ENCODE measurements around the gene SLC13A5.

DNA sequence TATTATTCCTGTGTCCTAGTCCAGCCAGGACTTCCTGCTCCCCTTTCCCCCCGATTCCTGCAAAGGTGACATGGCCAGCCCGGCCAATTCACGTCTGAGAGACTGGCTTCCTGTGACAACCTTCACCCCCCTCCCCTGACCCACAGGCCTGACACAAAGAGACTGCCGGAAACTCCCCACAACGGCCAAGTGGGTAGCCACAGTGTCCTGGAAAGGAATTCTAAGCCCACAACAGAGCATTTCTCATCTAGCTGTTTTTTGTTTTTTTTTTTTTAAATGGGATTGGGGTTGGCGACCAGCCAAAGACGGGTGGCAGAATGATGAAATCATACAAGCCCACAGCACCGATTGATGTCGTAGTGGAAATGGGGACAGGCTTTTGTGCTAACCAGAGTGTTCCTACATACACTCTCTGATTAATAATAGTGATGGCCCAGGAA lies 39.9 kb upstream of the SLC13A5 start:
- TF ChIP-seq, protein P1, sequence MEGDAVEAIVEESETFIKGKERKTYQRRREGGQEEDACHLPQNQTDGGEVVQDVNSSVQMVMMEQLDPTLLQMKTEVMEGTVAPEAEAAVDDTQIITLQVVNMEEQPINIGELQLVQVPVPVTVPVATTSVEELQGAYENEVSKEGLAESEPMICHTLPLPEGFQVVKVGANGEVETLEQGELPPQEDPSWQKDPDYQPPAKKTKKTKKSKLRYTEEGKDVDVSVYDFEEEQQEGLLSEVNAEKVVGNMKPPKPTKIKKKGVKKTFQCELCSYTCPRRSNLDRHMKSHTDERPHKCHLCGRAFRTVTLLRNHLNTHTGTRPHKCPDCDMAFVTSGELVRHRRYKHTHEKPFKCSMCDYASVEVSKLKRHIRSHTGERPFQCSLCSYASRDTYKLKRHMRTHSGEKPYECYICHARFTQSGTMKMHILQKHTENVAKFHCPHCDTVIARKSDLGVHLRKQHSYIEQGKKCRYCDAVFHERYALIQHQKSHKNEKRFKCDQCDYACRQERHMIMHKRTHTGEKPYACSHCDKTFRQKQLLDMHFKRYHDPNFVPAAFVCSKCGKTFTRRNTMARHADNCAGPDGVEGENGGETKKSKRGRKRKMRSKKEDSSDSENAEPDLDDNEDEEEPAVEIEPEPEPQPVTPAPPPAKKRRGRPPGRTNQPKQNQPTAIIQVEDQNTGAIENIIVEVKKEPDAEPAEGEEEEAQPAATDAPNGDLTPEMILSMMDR (IDR thresholded peaks at IDR 0.05; ENCODE audit: low read depth, low read length, poor library complexity, severe bottlenecking), result no peak
- no peak for TF ChIP-seq EZH2phosphoT487 (IDR thresholded peaks at IDR 0.05; ENCODE audit: borderline replicate concordance, low read length)
